Activated T-cell treated with anti-CD3 and anti-CD28 coated beads, Interleukin-2, amount 50 U/mL, for 48 hours (primary cell): Measurements from ENCODE around the gene SELENOM.
"Not testable (repeated sequence)": the region's sequence is repeated elsewhere in the genome, so short reads cannot be mapped to it uniquely, and the experiment has no call there.

Experiments
- DNase-seq, 2 experiments: peaks; one replicate each; pipeline ENCODE4 v3.0.0-alpha.2; 2020

Gene SELENOM

DNA sequence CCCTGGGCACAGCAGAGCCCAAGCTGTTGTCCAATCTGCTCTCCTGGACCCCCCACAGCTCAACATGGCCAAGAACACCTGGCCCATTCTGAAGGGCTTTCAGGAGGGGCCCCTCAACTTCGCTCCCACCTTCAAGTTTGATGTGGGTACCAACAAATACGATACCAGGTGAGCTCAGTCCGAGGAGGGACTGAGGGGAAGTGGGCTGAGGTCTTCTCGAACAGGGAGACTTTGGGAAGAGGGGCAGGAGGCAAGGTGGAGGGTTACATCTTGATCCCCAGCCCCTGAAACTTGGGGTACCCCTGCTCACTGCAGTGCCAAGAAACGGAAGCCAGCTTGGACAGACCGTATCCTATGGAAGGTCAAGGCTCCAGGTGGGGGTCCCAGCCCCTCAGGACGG lies 20.8 kb upstream of the SELENOM start:
- DNase-seq = no peak

DNA sequence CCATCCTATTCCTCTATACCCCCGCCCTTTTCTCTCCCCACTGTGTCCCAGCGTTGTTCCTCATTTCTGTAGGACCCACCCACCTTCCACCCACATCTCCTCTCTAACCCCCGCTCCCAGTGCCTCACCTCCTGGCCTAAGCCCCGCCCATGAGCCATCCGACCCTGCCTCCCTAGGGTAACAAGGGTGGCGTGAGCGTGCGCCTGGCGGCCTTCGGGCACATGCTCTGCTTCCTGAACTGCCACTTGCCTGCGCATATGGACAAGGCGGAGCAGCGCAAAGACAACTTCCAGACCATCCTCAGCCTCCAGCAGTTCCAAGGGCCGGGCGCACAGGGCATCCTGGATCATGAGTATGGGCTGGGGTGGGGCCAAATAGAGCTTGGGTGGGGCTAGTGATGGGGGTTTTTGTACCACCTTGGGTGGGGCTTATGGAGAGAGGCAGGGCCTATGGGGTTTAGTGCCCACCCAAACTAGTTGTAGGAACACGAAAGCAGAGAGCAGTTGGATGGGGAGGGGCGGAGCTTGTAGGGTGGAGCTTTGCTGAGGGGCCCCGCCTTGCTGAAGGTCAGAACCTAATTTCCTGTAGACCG lies 19.9 kb upstream of the SELENOM start:
- DNase-seq = no peak

DNA sequence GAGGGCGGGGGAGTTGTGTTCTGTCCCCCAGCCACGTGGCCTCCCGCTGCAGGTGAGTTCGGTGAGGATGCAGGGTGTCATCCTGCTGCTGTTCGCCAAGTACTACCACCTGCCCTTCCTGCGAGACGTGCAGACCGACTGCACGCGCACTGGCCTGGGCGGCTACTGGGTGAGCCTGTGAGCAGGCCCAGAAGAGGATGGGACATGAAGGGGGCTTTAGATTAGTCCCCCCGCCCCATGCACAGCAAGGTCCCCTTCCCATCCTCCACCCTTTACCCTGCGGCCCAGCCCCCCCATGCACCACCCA lies 19.5 kb upstream of the SELENOM start:
- DNase-seq = no peak

DNA sequence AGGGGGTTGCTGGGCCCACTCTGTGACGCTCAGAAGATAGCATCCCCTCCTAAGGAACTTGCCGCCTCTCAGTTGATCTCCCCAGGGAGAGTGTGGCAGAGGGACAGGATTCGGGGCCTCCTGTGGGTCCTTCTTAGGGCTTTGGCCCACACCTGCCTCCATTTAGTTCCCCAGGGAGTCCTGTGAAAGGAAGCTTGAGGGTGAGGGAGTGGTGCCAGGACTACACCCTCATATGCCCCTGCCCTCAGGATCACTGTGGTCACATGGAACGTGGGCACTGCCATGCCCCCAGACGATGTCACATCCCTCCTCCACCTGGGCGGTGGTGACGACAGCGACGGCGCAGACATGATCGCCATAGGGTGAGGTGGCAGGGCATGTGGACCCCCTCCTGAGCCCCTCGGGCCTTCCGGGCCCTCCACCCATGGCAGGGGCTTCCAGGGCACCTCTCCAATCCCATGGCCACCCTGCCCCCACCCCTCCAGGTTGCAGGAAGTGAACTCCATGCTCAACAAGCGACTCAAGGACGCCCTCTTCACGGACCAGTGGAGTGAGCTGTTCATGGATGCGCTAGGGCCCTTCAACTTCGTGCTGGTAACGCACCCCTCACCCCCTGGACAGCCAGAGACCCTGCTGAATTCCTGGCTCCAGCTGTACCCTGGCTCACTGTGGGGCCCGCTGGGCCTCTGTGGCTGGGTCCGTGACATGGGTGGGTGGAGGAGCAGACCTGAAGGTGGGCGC lies 18.9 kb upstream of the SELENOM start:
- no peak for DNase-seq

DNA sequence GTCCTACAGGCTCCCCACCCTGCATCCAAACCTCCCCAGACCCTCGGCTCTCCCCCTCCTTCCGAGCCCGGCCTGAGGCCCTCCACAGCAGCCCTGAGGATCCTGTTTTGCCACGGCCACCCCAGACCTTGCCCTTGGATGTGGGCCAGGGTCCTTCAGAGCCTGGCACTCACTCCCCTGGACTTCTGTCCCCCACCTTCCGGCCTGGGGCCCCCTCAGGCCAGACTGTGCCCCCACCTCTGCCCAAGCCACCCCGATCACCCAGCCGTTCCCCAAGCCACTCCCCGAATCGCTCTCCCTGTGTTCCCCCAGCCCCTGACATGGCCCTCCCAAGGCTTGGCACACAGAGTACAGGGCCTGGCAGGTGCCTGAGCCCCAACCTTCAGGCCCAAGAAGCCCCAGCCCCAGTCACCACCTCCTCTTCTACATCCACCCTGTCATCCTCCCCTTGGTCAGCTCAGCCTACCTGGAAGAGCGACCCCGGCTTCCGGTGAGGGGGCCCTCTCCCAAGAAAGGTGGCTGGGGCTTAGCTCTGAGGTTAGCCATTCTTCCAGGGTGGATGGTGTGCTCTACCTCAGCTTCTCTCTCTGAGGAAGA lies 18.3 kb upstream of the SELENOM start:
- no peak for DNase-seq

GRCh38 chr22:31124811-31125465 lies 17.6 kb upstream of the SELENOM start:
- DNase-seq = no peak

GRCh38 chr22:31124290-31124689 lies 16.9 kb upstream of the SELENOM start:
- DNase-seq = no peak

- DNase-seq = no peak
Measured at GRCh38 chr22:31123292-31123602, 15.9 kb upstream of the SELENOM start.

DNA sequence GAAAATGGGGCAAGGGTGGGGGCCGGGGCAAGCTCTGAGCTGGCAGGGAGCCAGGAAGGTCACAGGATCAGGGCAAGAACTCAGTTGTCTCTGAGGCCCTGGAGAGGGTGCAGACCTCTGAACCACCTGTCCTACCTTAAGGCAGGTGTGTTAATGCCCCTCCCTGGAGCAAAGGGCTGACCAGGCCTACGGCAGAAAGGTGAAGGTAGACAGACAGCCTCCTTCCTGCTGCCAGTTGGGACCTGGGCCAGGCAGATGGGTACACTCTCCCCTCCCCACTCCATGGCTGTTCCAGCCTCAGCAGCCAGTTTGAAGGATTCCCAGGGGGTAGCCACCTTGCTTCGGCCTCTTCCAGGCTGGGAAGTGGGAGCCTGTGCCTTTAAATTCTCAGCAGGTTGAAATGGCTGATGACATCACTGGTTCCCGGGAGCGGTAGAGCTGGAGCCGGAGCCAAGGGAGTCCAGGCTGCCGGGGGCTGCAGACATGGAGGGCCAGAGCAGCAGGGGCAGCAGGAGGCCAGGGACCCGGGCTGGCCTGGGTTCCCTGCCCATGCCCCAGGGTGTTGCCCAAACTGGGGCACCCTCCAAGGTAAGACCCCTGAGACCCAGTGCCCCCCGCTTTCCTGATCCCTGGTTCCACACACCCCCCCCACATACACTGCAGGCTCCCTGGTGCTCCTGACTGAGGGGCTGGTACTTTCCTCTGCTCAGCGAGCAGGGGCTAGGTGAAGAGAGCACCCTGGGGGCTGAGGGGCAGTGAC lies 15.3 kb upstream of the SELENOM start, which contains the start of gene INPP5J:
Gene INPP5J, plus strand, starts transcription at position 435 of the 760 bp plus-strand sequence. Its CDS starts 49 bp downstream, at position 484.
- no peak for DNase-seq

- no peak for DNase-seq
Measured at GRCh38 chr22:31122196-31122531, 14.8 kb upstream of the SELENOM start.

DNA sequence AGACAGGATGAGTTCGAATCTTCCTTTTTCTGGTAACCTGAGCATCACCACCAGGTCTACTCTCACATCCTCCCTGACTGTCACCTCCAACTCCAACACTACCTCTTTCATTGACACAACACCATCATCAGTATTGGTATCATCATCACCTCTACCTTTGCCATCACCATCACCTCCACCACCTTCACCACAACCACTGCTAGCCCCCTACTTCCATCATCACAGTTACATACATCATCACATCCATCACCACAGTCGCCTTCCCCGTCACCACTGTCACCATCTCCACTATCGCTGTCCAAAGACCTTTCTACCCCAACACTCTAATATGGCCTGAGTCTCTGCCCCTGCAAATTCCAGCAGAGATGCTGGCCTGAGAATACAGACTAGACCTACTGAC lies 14.0 kb upstream of the SELENOM start:
- DNase-seq = no peak

DNA sequence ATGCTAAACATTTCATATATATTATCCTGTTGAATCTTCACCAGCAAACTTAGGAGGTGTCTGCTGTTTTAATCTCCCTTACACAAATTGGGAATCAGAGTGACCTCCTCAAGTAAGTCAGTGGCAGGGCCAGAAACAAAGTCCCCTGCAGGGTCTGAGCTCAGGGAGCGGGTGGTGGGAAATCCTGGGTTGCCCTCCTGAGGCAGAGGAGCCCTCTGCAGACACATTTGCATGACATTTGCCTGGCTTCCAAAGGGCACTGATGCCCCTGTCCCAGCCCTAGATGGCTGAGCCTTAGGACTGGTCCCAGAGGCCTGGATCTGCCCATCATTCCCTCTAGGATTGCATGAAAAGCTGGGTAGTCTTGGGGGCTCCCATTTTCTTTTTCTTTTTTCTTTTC lies 13.3 kb upstream of the SELENOM start:
- no peak for DNase-seq

DNA sequence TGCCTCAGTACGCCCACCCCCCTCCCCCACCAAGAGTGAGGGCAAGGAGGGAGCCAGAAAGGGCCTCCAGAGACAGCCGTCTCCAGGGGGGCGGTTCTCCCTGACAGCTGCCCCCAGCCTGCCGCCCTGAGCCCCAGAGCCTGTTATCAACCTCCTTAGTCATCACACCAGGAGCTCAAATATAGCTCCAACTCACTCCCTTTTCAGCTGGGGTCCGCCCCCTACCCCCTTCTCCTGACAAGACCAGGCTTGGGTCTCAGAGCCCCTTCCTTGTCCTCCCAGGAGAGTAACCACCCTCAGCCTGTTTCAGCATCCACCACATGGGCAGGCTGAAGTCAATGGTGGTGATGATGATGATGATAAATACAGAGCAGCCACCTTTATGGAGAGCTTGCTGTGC lies 12.9 kb upstream of the SELENOM start:
- DNase-seq = no peak

- DNase-seq = no peak
Measured at GRCh38 chr22:31119026-31119717, 11.8 kb upstream of the SELENOM start.

- no peak for DNase-seq
Measured at GRCh38 chr22:31118046-31118820, 10.9 kb upstream of the SELENOM start.

- DNase-seq = not testable (repeated sequence)
Measured at GRCh38 chr22:31112547-31113091, 5.3 kb upstream of the SELENOM start.

- DNase-seq = no peak
Measured at GRCh38 chr22:31107894-31108218, 488 bp upstream of the SELENOM start.

- DNase-seq = no peak
Measured at GRCh38 chr22:31106731-31107177, 614 bp downstream of the SELENOM start.

DNA sequence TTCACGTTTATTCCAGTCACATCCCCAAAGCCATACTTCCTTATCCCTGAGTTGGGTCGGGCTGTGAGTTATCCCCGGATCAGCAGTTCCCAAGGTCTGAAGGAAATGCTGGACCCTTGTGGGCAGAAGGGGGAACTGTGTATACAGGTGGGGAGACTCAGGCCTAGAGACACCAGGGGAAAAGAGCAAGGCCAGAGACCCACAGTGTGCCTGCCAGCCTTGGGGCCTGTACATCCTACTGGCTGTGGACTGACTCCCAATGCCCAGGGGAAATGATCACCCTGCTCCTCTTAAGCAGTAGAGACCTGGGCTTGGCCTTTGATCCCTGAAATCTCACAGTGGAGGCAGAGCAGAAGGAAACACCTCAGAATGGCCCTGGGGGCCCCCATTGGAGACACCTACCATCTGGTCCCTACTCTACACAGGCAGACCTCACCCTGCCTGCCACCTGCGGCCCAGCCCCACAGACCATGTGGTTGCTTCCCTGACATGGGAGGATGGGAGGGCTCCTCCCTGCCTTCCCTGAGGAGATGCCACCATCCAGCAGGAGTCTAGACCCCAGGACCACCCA lies 1.3 kb downstream of the SELENOM start:
- DNase-seq = no peak

GRCh38 chr22:31105282-31105929 lies 2.0 kb downstream of the SELENOM start:
- no peak for DNase-seq

- DNase-seq = no peak
Measured at GRCh38 chr22:31104869-31105268, 2.5 kb downstream of the SELENOM start.
